HG03097 (cell line): ENCODE measurements around the gene LTBP3.

Experiments used
- ATAC-seq: cut with Tn5 transposase; IDR thresholded peaks from one replicate; pipeline ENCODE4 v1.9.1; 2021; ENCODE audit not compliant: unreplicated experiment, low FRiP score

Gene LTBP3

DNA sequence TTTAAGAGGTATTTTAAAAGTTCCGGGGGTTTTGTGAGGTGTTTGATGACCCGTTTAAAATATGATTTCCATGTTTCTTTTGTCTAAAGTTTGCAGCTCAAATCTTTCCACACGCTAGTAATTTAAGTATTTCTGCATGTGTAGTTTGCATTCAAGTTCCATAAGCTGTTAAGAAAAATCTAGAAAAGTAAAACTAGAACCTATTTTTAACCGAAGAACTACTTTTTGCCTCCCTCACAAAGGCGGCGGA lies 59.5 kb downstream of the LTBP3 start:
- no peak for ATAC-seq

DNA sequence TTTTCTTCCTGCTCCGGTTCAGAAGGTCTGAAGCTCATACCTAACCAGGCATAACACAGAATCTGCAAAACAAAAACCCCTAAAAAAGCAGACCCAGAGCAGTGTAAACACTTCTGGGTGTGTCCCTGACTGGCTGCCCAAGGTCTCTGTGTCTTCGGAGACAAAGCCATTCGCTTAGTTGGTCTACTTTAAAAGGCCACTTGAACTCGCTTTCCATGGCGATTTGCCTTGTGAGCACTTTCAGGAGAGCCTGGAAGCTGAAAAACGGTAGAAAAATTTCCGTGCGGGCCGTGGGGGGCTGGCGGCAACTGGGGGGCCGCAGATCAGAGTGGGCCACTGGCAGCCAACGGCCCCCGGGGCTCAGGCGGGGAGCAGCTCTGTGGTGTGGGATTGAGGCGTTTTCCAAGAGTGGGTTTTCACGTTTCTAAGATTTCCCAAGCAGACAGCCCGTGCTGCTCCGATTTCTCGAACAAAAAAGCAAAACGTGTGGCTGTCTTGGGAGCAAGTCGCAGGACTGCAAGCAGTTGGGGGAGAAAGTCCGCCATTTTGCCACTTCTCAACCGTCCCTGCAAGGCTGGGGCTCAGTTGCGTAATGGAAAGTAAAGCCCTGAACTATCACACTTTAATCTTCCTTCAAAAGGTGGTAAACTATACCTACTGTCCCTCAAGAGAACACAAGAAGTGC lies 60.0 kb downstream of the LTBP3 start:
- no peak for ATAC-seq

- peak; percentile 58 for ATAC-seq
Observed at GRCh38 chr11:65497141-65498041, 60.8 kb downstream of the LTBP3 start.

- ATAC-seq: peak; percentile 6
Observed at GRCh38 chr11:65496304-65497140, 61.6 kb downstream of the LTBP3 start.

GRCh38 chr11:65493367-65494176 lies 64.6 kb downstream of the LTBP3 start:
- ATAC-seq: no peak

GRCh38 chr11:65492637-65493366 lies 65.4 kb downstream of the LTBP3 start:
- peak; percentile 26 for ATAC-seq

- no peak for ATAC-seq
Observed at GRCh38 chr11:65492387-65492636, 65.8 kb downstream of the LTBP3 start.

GRCh38 chr11:65491614-65492386 lies 66.4 kb downstream of the LTBP3 start:
- ATAC-seq: no peak

DNA sequence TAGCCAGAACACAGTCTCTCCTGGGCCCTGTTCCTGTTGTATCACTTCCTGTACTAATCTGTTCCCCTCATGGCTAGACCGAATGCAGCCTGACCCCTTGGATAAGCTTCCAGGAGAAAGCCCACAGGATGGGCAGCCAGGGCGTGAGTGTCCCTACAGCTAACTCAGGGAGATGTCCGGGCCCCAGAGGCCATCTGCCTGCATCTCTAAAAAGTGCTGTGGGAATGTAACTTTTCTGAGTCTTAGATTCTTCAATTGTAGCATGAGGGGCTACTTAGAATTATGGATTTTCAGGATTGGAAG lies 67.0 kb downstream of the LTBP3 start:
- ATAC-seq: no peak

DNA sequence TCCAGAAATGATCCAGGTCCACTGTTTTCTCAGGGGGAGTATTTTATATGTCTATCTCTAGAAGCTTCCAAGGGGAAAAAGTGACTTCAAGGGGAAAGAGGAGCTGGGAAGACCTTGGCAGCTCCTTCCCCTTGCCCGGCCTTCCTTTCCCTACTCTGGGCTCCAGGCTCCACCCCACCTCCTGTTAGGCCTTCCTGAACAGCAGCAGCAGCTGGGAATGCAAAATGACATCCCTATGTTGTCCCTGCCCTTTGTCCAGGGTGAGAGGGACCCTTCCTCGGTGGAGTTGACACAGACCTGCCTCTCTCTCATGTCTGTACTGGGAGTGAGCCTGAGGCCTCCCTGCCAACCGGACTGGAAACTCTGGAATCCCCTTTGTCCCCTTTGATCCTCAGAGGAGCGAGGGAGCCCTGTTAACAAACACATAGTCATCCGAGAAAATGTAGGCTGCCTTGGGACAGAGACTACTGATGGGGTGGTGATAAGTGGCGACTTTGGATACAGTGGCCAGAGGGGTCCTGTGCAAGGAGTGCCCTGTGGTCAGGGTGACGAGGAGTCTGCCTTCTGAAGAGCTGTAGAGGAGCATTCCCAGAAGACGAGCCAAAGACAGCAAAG lies 68.3 kb downstream of the LTBP3 start:
- ATAC-seq: no peak

- no peak for ATAC-seq
Observed at GRCh38 chr11:65489035-65489705, 69.0 kb downstream of the LTBP3 start.
